ENCODE data around the gene TUBB.

- no peak for TF ChIP-seq CTCF (IDR thresholded peaks at IDR 0.05)
- TF ChIP-seq POLR2A (IDR thresholded peaks at IDR 0.05), result no peak
Observed at GRCh38 chr6:30740540-30740870, 20.4 kb downstream of the TUBB start.
